IMR-90 (cell line): ENCODE data around the gene EIF4A2. TPM values are rescaled to one million over a fixed set of nuclear protein-coding genes. Genes with fewer than 3 reads are reported as not detected.

Source experiments
- ATAC-seq: fragments of 200-7000 bp; cut with Tn5 transposase; 2 replicates; pipeline ENCODE4 v1.9.1; 2020; ENCODE audit warnings: low read depth, mild to moderate bottlenecking, moderate library complexity
- BruUV-seq: library from RNA; stranded (reverse); fragments of 400-500 nt; replicated peaks from 2 replicates; lab custom pipeline; 2021; lab: Mats Ljungman, UMichigan
- CTCF ChIA-PET: fragments of 300-600 bp; formaldehyde crosslinking; extraction: SDS; loops from one replicate; lab custom pipeline; 2021; ENCODE audit warnings: antibody characterized with exemption; lab: Yijun Ruan, JAX
- POLR2A ChIA-PET: fragments of 300-600 bp; sonication (Branson Sonifier 250); formaldehyde crosslinking; loops from one replicate; lab custom pipeline; 2022; ENCODE audit warnings: antibody characterized with exemption; ENCODE audit not compliant: unreplicated experiment; lab: Charles Lee
- DNase-seq: peaks from one replicate; pipeline ENCODE4 v3.0.0; 2013
- H2AFZ ChIP-seq: replicated peaks from 2 replicates; pipeline ENCODE3; 2013; ENCODE audit warnings: low read length, mild to moderate bottlenecking; ENCODE audit not compliant: poor library complexity
- H2AK5ac ChIP-seq: 2 replicates; pipeline ENCODE4 v1.6.1; 2013; ENCODE audit warnings: low read depth, low read length, inconsistent platforms
- H2AK9ac ChIP-seq: replicated peaks from 2 replicates; pipeline ENCODE3; 2013; ENCODE audit warnings: mild to moderate bottlenecking, low read depth, low read length, moderate library complexity; ENCODE audit not compliant: poor library complexity
- H2BK120ac ChIP-seq: 2 replicates; pipeline ENCODE4 v1.6.1; 2013; ENCODE audit warnings: low read depth, low read length, inconsistent platforms
- H2BK15ac ChIP-seq: 3 replicates; pipeline ENCODE4 v1.6.1; 2013; ENCODE audit warnings: low read depth, low read length, inconsistent platforms
- H2BK20ac ChIP-seq: 2 replicates; pipeline ENCODE4 v1.6.1; 2013; ENCODE audit warnings: low read depth, mild to moderate bottlenecking, inconsistent platforms, low read length, moderate library complexity
- H2BK5ac ChIP-seq: 2 replicates; pipeline ENCODE4 v1.6.1; 2013; ENCODE audit warnings: mild to moderate bottlenecking, low read depth, low read length, inconsistent platforms; ENCODE audit not compliant: poor library complexity, severe bottlenecking
- H3K14ac ChIP-seq: replicated peaks from 2 replicates; pipeline ENCODE4 v1.6.1; 2013; ENCODE audit warnings: low read depth, low read length, inconsistent platforms
- H3K18ac ChIP-seq: 2 replicates; pipeline ENCODE4 v1.6.1; 2013; ENCODE audit warnings: low read depth, low read length, control low read depth
- H3K23ac ChIP-seq: 2 replicates; pipeline ENCODE4 v1.6.1; 2013; ENCODE audit warnings: low read depth, low read length, inconsistent platforms
- H3K27ac ChIP-seq: 2 replicates; pipeline ENCODE4 v1.5.1; 2013; ENCODE audit warnings: mild to moderate bottlenecking, control low read depth, low read length; ENCODE audit not compliant: insufficient read depth
- H3K27me3 ChIP-seq: 2 replicates; pipeline ENCODE4 v1.6.1; 2013; ENCODE audit warnings: low read length; ENCODE audit not compliant: control insufficient read depth, insufficient read depth
- H3K36me3 ChIP-seq: 2 replicates; pipeline ENCODE4 v1.6.1; 2013; ENCODE audit warnings: low read length, mixed read lengths; ENCODE audit not compliant: control insufficient read depth, insufficient read depth
- H3K4ac ChIP-seq: 2 replicates; pipeline ENCODE4 v1.6.1; 2013; ENCODE audit warnings: low read depth, low read length, inconsistent platforms
- H3K4me1 ChIP-seq: 2 replicates; pipeline ENCODE4 v1.6.1; 2013; ENCODE audit warnings: low read length, mixed read lengths; ENCODE audit not compliant: control insufficient read depth, insufficient read depth
- H3K4me2 ChIP-seq: 2 replicates; pipeline ENCODE4 v1.6.1; 2013; ENCODE audit warnings: low read depth, mild to moderate bottlenecking, control low read depth, low read length, moderate library complexity
- H3K4me3 ChIP-seq: 2 replicates; pipeline ENCODE4 v1.5.1; 2013; ENCODE audit warnings: low read depth, mild to moderate bottlenecking, control low read depth, low read length, moderate library complexity; ENCODE audit not compliant: insufficient read depth
- H3K56ac ChIP-seq: 2 replicates; pipeline ENCODE4 v1.6.1; 2013; ENCODE audit warnings: low read length, inconsistent platforms; ENCODE audit not compliant: insufficient read depth; ENCODE audit errors: extremely low read depth
- H3K79me1 ChIP-seq, 2 experiments: 2 replicates each; pipeline ENCODE4 v1.6.1; 2013; ENCODE audit warnings: low read length in 2 of 2, inconsistent platforms in 1 of 2, low read depth in 1 of 2
- H3K9ac ChIP-seq: 2 replicates; pipeline ENCODE4 v1.6.1; 2013; ENCODE audit warnings: low read depth, low read length, control low read depth
- H3K9me1 ChIP-seq: 2 replicates; pipeline ENCODE4 v1.6.1; 2013; ENCODE audit warnings: low read length, inconsistent platforms; ENCODE audit not compliant: insufficient read depth
- H3K9me3 ChIP-seq: 2 replicates; pipeline ENCODE4 v1.6.1; 2013; ENCODE audit warnings: low read length; ENCODE audit not compliant: control insufficient read depth, insufficient read depth
- H4K20me1 ChIP-seq: 2 replicates; pipeline ENCODE4 v1.6.1; 2013; ENCODE audit warnings: low read length, inconsistent platforms; ENCODE audit not compliant: insufficient read depth
- H4K5ac ChIP-seq: 2 replicates; pipeline ENCODE4 v1.6.1; 2013; ENCODE audit warnings: mild to moderate bottlenecking, low read depth, low read length, control low read depth
- H4K8ac ChIP-seq, 2 experiments: 2 replicates each; pipeline ENCODE4 v1.6.1; 2013; ENCODE audit warnings: low read depth in 2 of 2, low read length in 2 of 2, control low read depth in 1 of 2, inconsistent platforms in 1 of 2
- H4K91ac ChIP-seq: 2 replicates; pipeline ENCODE4 v1.6.1; 2013; ENCODE audit warnings: low read depth, low read length, inconsistent platforms; ENCODE audit not compliant: insufficient read depth
- BHLHE40 ChIP-seq: fragments of 150-350 bp; IDR thresholded peaks from 2 replicates; pipeline ENCODE4 v1.6.1; 2016; ENCODE audit warnings: mild to moderate bottlenecking, low read depth, low read length
- CHD1 ChIP-seq: IDR thresholded peaks from 2 replicates; pipeline ENCODE4 v1.6.1; 2012; ENCODE audit warnings: low read depth, low read length, improper control_type of control experiment
- MAFK ChIP-seq: IDR thresholded peaks from 2 replicates; pipeline ENCODE4 v1.6.1; 2012; ENCODE audit warnings: low read depth, low read length, improper control_type of control experiment
- MAZ ChIP-seq: IDR thresholded peaks from 2 replicates; pipeline ENCODE4 v1.6.1; 2012; ENCODE audit warnings: low read depth, mild to moderate bottlenecking, low read length, improper control_type of control experiment, moderate library complexity, borderline replicate concordance
- MXI1 ChIP-seq: IDR thresholded peaks from 2 replicates; pipeline ENCODE4 v1.6.1; 2012; ENCODE audit warnings: low read depth, mild to moderate bottlenecking, low read length, moderate library complexity, borderline replicate concordance
- WGBS, 2 experiments: methylation state at CpG; one replicate each; pipeline versions ENCODE4 v1.1.5 to v1.1.7; 2013; ENCODE audit warnings: missing lambda C conversion rate in 2 of 2; ENCODE audit not compliant: insufficient read length in 1 of 2; ENCODE audit errors: extremely low coverage in 2 of 2; 5-methylcytosine and 5-hydroxymethylcytosine counted together
- dilution Hi-C: fragments of 300-500 bp; cut with HindIII; formaldehyde crosslinking; loops from one replicate; pipeline ENCODE4 v1.14.3; 2018; ENCODE audit warnings: low sequenced_read_pairs; ENCODE audit not compliant: unreplicated experiment
- in situ Hi-C: fragments of 300-500 bp; cut with MboI; formaldehyde crosslinking; loops from 3 replicates; pipeline ENCODE4 v1.14.3; 2019; ENCODE audit warnings: low sequenced_read_pairs, inconsistent platforms, mixed read lengths
- intact Hi-C: fragments of 100-400 bp; cut with micrococcal nuclease; formaldehyde crosslinking; loops from 2 replicates; pipeline ENCODE4 v1.10.0; 2022
- polyA plus RNA-seq, 3 experiments: library from polyadenylated mRNA; depleted of rRNA; stranded (reverse); fragments of >200 nt; gene quantifications; 2 replicates each; pipeline ENCODE4 v1.2.3, GENCODE V29; 2012; ENCODE audit warnings: low replicate concordance in 1 of 3
- total RNA-seq: library from RNA; depleted of rRNA; stranded (reverse); fragments of >200 nt; gene quantifications from 2 replicates; pipeline ENCODE4 v1.2.3, GENCODE V29; 2012

Gene EIF4A2
- total and polyA plus RNA-seq, 2 of the 4 experiments (the other 2 are of a cell fraction), result 310 to 320 TPM

DNA sequence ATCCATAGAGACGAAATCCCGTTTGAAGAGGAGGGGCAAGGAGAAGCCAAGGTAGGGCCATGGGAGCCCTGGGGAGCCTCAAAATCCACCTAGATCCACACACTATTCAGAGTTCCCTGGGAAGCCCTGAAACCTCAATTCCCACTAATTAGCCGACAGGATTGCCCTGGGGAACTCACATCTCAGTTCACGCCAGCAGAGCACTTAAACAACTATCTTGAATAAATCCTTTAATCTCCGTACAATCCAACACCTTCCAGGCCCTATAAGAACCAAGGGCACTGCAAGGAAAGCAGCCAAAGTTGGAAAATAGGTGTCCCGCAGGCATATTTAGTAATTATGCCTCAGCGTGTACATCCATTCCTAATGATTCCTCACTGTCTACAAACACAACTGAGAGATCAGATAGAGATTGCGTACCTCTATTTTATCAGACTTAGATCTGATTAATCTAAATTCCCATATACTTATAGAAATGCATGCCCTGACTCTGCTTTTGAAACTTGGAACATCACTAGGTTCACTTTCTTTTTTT is 25.6 kb upstream of the EIF4A2 start:
- Histone ChIP-seq H2BK120ac (no peak overlapping the region), H3K18ac (no peak overlapping the region), H4K20me1 (no peaks in the 10 kb centered on the region), H3K9me3 (no peaks in the 10 kb centered on the region), H2AK5ac (no peak overlapping the region), H3K56ac (no peak overlapping the region), H3K36me3 (no peaks in the 10 kb centered on the region), H4K91ac (no peak overlapping the region), H2AK9ac (no peak overlapping the region), H3K4me3 (no peak overlapping the region), H3K79me1 (no peaks in the 10 kb centered on the region), H3K4ac (no peak overlapping the region), H3K14ac (no peak overlapping the region), H3K4me1 (no peaks in the 10 kb centered on the region), H2BK15ac (no peak overlapping the region), H4K5ac (no peak overlapping the region), H3K4me2 (no peak overlapping the region), H2BK20ac (no peak overlapping the region), H3K9ac (no peak overlapping the region), H3K27me3 (no peaks in the 10 kb centered on the region), H2BK5ac (no peak overlapping the region), H3K23ac (no peak overlapping the region), H2AFZ (no peak overlapping the region), H3K27ac (no peak overlapping the region), H3K9me1 (no peaks in the 10 kb centered on the region), H4K8ac (no peak overlapping the region)
- ChIA-PET CTCF (no interaction called here), POLR2A (no interaction called here)
- in situ Hi-C loops, result no loop called here
- intact Hi-C loops, result no loop called here
- no TSS peak for BruUV-seq
- TF ChIP-seq MAZ (no peak), MAFK (no peak), CHD1 (no peak), BHLHE40 (no peak), MXI1 (no peak)
- dilution Hi-C loops, result no loop called here
- no CpG with 5 or more reads among the region's 8 CpGs for WGBS, 2 experiments
- ATAC-seq (no peak), DNase-seq (no peak)
